HG03280 (cell line): Measurements from ENCODE around the gene GNG7.

Experiments
- ATAC-seq: cut with Tn5 transposase; IDR thresholded peaks from one replicate; pipeline ENCODE4 v1.9.1; 2021; ENCODE audit warnings: mild to moderate bottlenecking, moderate library complexity; ENCODE audit not compliant: unreplicated experiment

The GNG7 gene

DNA sequence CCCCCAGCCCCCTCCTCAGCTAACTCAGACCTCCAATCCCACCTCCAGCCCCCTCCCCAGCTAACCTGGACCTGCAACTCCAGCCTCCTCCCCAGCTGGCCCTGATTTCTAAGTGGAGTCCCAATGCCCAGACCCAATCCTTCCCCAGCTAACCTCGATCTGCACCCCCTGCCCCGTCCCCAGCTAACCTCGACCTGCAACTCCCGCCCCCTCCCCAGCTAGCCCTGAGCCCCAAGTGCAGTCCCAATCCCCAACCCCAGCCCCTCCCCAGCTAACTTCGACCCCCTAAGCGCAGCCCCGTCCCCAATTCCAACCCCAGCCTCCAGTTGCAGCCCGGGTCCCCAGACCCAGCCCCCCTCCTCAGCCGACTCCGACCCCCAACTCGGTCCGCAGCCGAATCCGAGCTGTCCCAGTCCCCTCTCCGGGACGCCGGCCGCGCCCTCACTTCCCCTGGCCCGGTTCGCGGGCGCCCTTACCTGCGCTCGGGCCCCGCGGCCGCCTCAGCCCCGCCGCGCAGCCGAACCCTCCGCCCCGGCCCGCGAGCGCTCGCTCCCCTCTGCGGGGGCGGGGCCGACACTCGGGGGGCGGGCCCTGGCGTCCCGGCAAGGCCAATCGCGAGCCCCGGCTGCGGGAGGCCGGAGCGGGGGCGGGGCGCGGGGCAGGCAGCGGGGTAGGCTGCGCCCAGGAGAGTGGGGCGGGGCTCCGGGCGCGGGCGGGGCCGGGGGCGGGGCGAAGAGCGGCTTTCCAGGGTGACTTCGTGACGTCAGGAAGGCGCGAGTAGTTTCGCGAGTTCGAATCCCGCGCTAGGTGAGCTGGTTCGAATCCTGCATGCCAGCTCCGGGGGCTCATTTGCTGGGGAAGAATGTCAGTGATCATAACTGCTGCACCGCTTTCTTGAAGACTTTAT is at the start of gene GNG7:
Gene GNG7 (minus strand): TSS at position 525 of the 907 bp plus-strand sequence. CDS start 182,006 bp downstream, outside the sequence.
- peak; percentile 86 for ATAC-seq

DNA sequence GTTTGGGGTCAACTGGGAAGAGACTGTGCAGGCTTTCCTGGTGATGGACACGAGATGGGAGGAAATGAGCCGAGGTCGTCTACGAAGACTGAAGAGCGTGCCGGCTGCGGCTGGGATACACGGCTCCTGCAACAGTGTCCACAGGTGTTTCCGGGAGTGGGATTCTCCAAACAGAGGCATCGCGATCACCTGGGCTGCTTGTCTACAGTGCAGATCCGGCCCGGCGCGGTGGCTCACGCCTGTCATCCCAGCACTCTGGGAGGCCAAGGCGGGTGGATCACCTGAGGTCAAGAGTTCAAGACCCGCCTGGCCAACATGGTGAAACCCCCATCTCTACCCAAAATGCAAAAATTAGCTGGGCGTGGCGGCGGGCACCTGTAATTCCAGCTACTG is 48.9 kb upstream of the GNG7 start:
- no peak for ATAC-seq

DNA sequence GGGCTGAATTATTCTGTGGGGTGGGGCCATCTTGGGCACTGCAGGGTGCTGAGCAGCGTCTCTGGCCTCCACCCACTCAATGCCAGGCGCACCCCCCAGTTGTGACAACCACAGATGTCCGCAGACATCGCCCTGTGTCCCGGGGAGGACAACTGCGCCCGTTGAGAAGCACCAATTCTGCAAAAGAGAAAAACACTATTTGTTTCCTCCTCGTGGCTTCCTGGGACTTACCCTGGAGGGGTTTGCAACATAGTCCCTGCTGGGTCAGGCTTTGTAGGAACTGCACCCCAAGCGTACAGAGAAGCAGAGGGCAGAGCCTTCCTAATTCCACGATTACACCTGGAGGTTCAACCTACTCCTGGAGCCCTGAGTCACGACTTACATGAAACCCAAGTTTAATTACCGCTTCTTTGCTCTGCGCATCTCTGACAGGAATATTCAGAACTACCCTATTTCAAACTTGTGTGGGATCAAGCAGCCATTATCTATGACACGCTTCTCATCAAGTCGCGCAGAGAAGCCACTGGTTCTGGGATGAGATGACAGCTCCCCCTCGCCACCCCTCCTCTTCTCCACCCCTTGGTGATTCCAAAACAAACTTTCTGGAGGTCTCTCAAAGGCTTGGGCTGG is 48.4 kb upstream of the GNG7 start:
- no peak for ATAC-seq

DNA sequence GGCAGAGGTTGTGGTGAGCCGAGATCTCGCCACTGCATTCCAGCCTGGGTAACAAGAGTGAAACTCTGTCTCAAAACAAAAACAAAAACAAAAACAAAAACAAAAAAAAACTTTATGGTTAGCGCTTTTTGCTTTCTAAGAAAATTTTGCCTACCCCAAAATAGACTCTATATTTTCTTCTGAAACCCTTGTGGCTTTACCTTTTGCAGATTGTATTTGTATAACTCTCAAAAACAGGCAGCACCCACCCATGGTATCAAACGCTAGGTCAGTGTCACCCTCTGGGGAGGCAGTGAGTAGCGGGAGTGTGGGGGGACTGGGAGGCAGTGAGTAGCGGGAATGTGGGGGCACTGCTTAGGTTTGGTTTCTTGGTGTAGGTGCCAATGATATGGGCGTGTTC is 44.9 kb upstream of the GNG7 start:
- ATAC-seq, result no peak

DNA sequence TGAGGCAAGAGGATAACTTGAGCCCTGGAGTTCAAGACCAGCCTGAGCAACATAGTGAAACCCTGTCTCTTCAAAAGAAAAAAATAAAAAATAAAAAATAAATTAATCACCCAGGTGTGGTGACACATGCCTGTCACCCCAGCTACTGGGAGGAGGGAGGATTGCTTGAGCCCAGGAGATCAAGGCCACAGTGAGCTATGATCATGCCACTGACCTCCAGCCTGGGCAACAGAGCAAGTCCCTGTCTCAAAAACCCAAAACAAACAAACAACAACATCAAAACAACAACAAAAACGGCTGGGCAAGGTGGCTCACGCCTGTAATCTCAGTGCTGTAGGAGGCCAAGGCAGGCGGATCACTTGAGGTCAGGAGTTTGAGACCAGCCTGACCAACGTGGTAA is 41.6 kb upstream of the GNG7 start:
- no peak for ATAC-seq

DNA sequence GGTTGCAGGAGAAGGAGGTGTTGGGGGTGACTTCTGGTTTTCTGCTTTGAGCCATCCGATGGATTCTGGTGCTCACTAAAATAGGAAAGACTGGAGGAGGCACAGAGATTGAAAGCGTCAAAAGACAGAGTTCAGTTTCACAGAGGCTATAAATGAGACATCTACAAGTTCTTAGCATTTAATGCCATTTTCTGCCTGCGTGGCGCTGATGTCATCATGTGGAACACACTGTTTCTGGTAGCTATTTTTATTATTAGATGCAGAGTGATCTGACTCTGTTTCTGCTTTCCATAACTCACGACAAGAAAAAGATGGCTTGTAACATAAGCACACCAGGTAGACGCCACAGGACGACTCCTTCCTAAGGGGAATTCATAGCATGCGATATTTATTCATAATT is 40.6 kb upstream of the GNG7 start:
- no peak for ATAC-seq

DNA sequence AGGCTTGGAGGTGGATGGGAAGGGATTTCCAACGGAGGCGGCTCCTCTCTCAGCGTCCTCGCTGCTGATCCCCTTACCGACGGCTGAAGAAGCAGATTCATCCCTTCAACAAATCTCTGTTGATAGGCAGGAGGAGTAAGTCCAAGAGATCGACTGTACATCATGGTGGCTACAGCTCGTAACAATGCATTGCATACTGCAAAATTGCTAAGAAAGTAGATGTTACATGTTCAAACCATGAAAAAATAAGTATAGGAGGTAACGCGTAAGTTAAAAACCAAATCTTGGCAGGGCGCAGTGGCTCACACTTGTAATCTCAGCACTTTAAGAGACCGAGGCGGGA is 37.8 kb upstream of the GNG7 start:
- no peak for ATAC-seq

DNA sequence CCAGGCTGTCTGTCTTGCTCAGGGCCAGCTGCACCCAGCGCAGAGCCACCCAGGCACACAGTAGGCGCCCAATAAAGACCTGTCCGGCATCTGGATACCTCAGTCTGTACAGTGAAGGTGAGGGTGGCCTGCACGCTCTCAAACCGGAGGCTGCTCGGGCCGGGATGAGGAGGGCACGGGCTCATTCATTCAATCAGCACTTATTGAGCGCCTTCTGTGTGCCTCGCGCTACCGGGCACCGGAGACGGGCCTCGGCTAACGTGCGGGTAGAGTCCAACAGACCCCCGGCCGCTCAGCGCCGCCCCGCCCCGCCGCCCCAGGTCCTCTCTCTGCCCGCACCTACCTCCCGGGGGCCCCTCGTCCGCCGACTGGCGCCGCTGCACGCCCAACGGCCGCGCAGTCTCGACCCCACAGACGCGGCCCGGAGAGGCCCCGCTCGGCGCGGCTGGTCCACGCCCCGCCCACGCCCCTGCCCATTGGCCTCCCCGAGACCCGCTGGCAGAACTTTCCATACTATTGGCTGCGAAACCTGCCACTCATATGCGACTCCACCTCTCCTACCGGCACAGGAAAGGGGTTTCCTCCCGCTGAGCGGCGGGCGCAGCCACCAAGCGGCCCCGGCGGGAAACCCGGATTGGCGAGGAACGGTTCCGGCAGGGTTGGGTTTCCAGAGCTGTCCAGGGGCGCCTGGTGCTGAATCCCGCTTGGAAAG is 37.3 kb upstream of the GNG7 start, which contains the start of gene SLC39A3:
Gene SLC39A3 (minus strand): TSS at position 416 of the 712 bp plus-strand sequence. CDS start 2,760 bp downstream, outside the sequence.
- ATAC-seq, result peak; percentile 93

DNA sequence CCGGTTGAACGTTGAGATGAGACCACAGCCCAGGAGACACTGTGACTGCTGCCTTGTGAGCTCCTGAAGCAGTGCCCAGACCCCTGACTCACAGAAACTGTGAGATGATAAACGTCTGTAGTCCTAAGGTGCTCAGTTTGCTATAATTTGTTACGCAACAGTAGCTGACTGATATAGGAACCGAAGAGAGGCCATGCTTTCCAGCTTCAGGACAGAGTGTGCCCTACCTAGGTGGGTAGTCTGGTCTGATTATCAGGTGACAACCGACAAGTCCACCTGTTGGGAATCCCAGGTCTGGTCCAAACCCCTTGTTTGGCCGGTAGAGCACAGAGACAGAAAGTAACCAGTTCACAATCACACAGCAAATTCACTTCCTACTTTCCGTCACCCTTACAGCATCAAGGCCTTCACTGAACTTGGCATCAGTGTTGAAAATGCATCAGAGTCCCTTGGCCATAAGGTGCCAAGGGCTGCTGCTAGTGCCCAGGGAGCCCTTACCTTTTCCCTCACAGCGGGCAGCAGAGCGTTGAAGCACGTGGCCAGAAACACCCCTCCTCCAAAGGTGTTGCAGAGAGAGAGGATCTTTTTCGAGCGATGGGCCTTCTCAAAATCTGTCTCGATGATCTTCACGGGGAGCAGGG is 34.2 kb upstream of the GNG7 start:
- no peak for ATAC-seq

DNA sequence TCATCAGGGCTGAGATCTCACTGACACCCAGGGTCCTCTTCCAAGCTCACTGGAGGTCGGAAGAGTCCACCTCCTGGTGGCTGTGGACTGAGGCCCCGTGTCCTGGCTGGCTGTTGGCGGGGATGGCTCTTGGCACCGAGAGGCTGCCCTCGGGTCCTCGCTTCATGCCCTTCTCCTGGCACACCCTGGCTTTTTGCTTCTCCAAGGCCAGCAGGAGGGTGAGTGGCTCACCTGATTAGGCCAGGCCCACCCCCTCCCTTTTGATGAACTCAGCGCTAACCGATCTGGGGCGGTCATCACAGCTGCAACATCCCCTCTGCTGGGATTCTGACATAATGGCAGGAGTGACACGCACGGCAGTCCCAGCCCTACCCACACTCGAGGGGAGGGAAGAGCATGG is 32.9 kb upstream of the GNG7 start:
- ATAC-seq, result no peak

DNA sequence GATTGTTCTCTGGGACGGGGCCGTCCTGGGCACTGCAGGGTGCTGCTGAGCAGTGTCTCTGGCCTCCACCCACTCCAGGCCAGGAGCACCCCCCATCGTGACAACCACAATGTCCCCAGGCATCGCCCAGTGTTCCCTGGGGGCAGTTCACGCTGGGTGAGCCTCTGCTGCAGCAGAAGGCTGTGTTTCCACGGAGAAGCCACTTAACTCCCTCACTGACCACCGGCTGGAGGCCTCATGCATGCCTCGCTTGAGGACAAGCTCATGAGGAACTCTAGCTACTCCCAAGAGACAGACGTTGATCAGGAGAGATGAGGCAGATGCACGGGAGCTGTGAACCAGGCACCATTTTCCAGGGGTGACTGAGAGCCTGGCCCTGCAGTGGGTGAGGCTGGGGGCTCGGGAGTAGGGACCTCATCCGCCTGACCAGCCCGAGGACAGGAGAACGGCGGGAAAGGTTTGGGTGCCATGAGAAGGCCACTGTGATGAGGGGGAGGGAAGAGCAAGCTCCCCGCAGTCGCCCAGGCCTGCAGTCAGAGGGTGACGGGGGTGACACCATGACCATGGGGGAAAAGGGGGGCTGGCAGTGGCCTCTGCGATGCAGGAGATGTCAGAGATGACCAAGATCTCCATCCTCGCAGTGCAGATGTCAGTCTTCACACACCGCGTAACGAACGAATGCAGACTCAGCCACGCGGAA is 32.2 kb upstream of the GNG7 start:
- no peak for ATAC-seq

DNA sequence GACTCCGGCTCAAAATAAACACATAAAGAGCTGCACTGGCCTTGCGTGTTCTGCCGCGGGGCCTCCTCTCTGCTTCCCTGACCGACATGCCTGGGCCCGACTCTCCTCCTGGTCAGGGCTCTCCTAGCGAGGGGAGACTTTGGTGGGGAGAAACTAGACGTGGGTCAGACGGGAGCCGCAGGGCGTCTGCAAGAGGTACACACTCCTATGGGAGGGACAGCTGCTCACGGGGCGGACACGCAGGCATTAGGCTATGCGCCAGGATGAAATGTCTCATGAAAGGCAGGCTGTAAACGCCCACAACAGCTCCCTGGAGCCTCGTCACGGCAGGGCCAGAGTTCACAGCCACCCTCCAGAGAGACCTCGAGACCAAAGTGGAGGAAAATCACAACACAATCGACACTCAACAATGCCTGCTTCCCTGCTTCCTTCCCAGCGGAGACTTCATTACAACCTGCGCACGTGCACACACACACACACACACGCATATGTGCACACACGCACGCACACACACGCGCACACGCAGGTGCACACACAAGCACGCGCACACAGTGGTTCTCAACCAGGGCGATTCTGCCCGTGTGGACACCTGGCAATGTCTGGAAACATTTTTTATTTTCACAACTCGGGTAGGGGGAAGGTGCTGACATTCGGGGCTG is 31.6 kb upstream of the GNG7 start:
- ATAC-seq, result no peak

DNA sequence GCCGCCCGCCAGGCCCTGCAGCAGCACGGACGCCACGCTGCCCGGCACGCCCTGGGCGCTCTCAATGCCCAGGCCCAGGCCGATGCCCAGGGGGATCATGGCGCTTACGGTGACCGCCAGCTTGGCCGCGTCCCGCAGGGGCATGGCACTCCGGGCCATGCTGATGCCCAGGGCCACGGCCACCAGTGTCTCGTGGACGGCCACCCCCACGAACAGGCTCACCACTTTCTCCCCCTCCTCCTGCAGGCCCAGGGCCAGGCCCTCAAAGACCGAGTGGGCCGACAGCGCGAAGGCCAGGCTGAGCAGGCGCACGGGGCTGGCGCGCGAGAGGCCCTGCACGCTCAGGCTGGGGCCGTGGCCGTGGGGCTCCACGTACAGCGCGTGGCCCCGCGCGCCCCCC is 30.4 kb upstream of the GNG7 start:
- ATAC-seq, result no peak

DNA sequence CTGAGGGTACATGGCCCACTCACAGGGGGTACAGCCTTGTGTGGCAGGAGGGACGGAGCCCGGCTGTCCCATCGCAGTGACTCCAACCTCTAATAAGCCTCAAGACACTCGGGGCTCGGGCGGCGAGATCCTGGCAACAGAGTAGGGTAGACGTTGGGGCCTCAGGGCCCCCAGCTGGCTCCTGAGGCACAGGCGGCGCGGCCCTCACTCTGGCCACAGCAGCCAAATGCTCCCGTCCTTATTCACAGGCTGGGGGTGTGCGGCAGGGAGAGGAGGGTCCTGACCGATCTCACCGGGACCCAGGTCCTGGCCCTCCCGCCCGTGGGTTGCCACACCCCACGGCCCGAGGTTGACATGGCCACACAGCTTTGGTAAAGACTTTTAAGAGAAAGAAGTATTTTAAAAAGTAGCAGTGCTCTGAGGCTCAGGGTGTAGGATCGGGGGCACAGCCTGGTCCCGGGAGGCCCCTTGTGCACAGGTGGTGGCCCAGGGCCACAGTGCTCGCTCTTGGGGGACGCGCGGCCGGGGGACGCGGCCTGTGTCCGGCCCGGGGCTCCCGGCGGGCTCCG is 29.7 kb upstream of the GNG7 start:
- no peak for ATAC-seq

DNA sequence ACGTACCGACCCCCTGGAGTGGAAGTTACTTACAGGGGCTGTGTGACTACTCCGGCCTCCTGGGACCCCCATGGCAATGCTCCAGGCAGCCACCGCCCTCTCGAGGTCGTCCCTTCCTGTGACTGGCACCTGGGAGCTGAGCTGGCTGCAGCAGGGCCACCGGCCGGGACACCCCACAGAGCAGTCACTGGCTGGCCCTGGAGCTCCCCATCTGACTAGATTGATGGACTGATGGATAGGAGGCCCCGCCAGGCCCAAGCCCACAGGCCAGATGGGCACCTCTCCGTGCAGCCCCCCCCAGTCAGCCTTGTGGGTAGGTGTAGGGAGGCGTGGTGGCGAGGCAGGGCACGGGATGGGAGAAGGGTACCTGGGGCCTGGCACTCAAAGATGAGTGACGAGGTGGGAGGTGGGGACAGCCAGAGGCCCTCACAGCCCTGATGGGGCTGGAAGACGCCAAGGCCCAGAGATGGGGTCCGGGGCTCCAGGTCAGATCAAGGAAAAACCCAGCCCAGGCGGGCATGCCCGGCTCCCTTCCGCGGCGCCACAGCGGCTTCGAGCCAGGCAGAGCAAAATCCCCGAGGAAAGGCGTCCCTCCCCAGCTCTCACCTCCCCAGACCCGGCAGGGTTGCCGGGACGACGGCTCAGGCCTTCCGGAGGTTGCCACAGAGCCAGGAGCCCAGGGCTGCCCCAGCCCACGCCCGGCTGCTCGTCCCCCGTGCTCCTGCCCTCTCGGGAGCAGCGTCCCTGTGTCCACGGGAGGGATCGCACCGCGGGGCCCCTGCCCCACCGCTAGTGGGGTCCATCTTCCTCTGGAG is 28.9 kb upstream of the GNG7 start:
- ATAC-seq, result no peak

DNA sequence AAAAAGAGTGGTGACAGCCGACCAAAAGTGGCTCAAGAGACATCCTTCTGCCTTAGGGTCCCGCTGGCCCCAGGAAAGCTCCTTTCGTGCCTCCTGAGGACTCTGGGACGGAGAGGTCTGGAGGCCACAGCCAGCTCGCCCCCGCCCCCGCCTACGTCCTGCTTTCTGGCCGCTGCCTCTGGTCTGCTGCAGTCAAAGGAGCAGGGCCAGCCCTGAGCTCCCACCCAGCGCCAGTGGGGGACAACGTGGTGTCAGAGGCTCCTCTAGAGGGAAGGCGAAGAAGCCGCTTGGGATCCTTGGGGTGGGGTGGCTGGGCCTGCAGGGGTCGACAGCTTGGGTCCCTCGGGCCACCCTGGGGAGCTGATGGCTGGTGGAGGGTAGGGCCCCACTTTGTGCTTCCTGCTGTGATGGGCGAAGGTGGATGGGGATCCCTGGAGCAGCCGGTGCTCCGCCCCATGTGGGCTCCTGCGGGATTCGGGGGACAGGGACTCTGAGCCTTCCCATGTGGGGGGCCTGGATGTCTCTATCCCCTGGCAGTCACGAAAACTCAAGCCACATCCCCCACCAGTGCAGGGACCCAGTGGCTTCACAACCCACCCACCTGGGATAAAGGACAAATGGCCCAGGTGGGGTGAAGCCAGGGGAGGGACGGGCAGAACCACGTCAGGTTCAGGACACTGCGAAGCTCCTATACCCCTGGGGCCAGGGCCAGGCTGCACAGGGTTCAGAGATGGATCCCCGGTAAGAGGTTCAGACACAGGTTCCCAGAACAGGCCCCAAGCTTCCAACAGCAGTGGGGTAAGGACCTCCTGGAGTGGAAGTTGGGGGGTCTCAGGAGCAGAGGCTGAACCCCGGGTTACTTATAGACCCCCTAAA is 27.7 kb upstream of the GNG7 start:
- no peak for ATAC-seq

DNA sequence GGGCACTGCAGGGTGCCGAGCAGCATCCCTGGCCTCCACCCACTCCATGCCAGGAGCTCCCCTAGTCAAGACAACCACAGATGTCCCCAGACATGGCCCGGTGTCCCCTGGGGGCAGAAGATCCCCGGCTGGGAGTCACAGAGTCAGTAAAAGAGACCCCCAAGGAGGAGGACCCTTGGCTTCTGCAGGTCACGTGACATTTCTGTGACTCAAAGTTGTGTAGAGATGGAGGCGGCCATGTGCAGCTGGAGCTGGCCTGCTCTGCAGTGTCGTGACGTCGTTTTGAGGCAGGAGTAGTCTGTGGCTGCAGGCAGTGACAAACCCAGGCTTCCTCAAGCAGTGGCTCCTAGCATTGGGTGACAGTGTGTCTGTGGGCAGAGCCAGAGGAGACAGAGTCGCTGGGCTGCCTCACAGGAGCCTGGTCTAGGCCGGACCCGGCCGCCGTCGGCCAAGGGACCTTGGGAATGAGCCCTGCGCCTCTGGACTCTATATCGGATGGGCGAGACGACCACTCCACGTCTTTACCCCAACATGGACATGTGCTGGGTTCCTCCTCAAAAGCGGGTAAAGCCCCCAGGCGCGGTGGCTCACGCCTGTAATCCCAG is 26.4 kb upstream of the GNG7 start:
- ATAC-seq, result no peak

DNA sequence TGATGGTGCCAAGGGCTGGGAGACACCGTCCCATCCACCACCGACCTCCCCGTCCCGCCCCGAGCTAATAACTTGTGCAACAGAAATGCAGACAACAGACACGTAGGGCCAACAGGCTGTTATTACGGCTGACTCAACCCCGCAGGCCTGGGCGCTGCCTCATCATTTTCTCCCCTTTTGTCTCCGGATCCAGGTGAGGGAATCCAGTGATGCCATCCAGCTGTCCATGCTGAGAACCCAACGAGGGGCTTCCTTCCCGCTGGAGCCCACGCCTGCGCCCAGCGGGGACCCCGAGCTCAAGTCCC is 25.1 kb upstream of the GNG7 start:
- ATAC-seq, result no peak
